T-helper 2 cell (primary cell): Measurements from ENCODE around the gene VWA8.
"Not testable (repeated sequence)": the region's sequence is repeated elsewhere in the genome, so short reads cannot be mapped to it uniquely, and the experiment has no call there.

Experiments
- DNase-seq, 5 experiments: peaks; one replicate each; pipeline versions ENCODE4 v3.0.0 to v3.0.0-alpha.2; 2012 to 2022

Gene VWA8

DNA sequence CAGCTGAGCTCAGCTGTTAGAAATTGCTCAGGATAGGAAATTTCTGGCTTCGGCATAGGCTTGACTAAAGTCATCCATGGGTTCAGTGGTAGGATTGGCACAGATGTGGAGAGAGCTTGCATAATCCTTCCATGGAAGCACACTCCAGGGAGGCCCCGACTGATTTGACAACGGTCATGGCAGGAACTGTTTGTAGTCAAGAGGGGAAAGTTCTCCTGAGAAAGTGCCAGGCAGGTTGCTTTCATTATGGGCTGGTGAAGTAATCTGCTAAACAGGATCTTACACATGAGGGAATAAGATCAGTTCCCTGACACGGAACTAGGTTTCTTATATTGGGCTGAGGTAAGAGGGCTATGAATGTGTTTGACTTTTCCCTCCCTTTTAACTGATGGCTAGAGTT is 383.5 kb downstream of the VWA8 start:
- DNase-seq = no peak

DNA sequence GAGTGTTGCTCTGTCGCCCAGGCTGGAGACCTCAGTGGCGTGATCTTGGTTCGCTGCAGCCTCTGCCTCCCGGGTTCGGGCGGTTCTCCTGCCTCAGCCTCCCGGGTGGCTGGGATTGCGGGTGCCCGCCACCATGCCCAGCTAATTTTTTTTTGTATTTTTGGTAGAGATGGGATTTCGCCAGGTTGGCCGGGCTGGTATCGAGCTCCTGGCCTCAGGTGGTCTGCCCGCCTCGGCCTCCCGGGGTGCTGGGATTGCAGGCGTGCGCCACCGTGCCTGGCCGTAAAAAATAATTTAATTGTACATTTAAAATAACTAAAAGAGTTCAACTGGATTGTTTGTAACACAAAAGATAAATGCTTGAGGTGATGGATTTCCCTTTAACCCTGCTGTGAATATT is 387.3 kb downstream of the VWA8 start:
- DNase-seq = not testable (repeated sequence)

DNA sequence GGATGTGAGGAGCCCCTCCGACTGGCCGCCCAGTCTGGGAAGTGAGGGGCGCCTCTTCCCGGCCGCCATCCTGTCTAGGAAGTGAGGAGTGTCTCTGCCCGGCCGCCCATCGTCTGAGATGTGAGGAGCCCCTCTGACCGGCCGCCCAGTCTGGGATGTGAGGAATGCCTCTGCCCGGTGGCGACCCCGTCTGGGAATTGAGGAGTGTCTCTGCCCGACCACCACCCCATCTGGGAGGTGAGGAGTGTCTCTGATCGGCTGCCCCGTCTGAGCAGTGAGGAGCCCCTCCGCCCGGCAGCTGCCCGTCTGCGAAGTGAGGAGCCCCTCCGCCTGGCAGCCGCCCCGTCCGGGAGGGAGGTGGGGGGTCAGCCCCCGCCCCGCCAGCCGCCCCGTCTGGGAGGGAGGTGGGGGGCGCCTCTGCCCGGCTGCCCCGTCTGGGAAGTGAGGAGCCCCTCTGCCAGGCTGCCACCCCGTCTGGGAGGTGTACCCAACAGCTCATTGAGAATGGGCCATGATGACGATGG is 389.0 kb downstream of the VWA8 start:
- DNase-seq = not testable (repeated sequence)

DNA sequence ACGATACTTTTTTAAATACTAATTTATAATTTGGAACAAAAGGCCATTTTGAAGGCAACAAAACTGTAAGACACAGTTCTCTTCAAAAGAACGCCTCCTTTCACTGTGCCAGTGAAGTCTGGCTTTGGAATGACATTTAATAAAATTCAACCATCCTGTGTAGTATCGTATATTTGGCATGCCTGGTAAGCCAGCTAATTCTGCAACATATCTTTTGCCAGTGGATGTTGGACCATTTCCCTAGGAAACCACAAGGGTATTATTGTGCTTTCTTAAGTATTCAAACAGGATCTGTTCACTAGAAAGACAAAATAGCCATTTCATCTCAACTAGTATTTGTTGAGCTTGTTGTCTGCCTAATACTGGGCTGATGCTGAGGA is 391.9 kb downstream of the VWA8 start:
- no peak for DNase-seq

DNA sequence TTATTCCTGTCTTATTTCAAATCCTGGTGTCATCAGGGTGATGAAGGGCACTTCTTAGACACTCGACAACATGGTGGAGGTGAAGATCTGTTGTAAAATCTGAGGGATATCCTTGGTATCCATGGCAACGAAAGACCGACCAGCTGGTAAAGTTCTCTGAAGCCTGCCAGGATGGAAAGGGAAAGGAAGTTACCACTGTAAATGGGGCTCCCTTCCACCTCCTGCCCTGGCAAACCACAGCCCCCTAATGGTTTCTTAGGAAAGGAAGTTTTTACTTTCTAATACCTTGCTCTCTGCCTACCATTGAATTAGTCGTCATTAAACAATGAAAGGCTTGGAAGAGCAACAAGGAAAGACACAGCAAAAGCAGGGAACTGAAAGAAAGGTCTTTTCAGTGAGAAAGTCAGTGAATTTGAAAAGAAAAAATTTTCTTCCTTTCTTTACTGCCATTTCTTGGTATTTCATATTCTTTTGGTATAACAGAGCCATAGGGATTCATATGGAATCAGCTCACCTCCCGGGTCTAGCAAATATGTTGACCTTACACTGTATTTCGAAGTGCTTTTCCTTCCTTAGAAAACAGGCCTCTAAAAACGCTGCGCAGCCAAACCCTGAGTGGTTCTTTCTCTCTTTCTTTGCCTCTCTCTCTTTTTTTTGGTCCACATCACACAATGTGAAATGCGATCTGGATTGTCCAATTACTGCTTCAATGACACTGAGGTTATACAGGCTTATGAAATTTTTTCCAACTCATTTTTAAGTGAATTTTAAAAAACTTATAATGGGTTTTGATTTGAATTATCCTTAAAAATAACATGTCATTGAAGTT is 392.6 kb downstream of the VWA8 start:
- DNase-seq = no peak

DNA sequence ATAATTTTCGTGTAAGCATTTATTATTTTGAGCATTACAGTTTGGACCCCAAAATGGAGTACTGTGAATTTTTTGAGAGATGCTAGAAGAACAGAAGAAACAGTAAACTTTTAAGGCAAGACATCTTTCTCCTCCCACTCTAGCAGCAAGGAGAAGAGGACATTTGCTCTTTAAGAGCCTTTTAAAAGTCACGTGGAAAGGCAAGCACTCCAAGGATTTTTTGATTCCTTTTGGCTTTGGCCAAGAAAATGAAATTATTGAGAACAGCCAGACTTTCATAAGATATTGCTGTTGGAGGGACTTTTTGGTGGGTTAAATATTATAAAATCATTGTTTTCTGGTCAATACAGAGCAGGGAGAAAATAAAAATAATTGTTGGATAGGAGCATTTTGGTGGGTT is 393.5 kb downstream of the VWA8 start:
- DNase-seq = no peak

DNA sequence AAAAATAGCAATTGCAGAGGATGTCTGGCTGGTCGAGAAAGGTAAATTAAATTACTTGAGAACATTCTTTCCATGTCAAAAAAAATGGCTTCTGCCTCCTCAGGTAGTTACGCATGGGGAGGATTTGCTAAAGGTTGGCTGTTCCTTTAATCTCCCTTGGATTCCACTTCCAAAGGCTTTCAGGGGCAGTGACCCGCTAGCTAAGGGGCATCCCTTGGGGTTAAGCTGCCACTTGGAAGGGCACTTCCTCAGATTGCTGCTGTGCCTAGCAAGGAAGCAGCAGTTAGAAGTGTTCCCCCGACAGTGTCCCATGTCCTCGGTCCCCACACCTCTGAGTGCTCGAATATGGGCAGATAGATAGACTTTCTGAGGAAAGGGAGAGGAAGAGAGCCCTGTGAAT is 395.1 kb downstream of the VWA8 start:
- no peak for DNase-seq

DNA sequence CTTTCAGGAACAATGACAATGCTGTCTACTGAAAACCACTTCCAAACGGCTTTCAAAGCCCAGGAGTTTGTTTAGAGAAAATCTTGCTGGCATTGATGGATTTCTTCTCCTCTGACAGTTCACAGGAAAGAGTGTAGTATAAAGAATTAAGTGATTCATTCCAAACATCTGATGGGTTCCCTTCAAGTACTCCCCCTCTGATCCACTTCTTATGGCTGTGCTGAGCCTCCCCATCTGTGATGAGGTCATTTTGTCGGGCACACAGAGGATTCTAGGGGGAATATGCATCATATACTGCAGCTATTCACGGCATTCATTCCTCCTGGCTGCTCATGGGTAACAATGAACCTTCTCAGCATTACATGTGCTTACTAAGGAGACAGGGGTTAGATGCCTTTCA is 395.7 kb downstream of the VWA8 start:
- no peak for DNase-seq

DNA sequence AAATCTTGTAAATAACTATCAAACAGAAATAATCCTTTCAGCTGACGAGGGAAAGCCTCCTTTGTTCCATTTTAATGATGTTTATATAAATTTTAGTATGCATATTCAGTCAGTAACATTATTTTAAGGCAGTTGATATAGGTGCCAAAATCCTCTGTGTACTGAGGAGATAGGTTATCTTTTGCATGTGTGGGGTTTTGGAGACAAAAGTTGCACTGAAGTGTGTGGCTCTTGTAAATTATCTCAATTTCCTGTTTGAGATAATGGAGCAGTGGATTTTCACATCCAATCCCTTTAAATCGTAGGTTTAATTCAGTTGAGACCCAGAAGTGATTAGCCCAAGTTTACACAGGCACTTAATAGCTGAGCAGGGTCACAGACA is 396.9 kb downstream of the VWA8 start:
- no peak for DNase-seq

DNA sequence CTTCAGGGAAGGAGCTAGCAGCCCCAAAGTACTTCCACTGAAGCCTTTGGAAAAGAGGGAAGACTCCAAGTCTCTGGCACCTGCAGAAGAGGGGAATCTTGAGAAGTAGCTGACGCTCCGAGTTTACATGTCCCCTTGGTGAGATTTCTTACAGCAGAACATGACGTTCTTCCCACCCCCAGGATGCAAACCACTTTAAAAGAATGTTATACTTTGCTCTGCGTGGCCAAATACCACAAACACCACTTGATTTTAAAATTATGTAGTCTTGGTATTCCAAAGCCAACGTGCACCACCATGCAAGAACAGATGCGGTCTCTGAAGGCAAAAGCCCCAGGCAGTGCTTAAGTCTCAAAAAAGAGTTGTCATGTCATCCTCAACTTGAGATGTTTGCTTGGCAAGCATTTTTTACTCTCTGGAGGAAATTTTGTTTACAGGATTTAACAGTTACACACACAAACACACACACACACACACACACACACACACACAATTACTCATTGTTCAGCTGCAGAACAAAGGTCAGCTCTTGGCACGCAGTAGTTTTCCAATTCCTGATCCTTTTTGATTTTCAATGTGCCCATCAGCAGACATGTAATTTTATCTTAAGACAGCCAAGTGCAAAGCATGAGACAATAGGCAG is 397.4 kb downstream of the VWA8 start:
- DNase-seq = no peak

DNA sequence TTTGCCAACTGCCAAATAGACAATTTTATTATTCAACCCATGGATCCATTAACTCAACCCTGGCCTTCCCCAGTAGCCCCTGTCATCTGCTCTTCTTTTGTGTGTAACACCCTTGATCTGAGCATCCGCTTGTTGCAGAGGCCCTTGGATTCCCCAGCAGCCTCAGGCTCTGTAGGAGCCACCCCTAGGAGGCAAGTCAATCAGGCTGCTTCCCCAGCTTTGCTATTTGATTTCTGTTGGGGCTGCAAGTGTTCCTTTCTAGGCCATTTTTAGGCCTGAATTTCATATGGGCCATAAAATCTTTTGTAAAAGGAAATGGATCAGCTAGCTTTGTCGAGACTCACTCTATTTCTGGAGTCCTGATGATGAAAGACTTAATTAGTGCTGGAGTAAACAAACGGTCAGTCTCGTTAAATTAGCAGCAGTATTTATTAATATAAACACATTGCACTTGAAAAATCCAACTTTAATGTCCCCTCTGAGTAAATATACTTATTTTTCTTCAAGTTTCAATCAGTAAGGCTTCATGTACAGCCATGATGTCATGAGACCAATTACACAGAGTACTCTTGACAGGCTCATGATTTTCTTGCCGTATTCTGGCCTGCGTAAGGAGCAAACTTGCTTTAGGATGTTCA is 398.2 kb downstream of the VWA8 start:
- no peak for DNase-seq

DNA sequence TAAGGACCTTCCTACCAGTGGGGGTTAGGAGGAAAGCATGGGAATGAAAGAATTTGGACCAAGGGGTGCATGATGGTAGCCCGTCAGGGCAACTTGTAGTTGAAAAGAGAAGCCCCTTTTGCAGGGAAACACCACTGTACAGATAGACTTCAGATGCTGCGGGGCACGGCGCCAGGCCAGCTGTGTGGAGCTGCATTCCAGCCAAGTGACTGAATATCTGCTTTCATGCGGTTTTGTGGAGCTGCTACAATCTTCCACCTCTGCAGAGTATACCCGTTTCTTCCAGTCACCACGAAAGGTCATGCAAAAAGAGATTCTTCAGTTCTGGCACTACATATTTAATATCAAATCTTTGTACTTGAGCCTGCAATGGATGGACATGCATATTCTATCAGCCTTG is 398.8 kb downstream of the VWA8 start:
- DNase-seq = no peak

DNA sequence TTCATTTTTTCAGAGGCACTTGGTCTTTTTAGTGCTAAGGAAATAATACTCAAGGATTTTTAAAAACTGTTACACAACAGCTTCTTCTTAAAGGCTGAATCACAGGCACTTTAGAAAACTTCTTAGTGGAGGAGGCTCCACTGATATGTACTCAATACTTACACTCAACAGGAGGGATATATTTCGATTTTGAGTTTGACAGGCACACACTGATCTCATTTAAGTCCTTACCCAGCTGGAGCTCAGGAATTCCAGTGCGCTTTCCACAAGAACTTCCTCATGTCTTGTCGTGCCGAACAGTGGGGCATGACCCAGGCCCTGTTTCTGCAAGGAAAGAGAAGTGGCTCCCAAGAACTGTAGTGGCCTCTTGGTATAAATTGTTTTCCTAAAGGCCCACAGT is 399.7 kb downstream of the VWA8 start:
- DNase-seq = no peak

DNA sequence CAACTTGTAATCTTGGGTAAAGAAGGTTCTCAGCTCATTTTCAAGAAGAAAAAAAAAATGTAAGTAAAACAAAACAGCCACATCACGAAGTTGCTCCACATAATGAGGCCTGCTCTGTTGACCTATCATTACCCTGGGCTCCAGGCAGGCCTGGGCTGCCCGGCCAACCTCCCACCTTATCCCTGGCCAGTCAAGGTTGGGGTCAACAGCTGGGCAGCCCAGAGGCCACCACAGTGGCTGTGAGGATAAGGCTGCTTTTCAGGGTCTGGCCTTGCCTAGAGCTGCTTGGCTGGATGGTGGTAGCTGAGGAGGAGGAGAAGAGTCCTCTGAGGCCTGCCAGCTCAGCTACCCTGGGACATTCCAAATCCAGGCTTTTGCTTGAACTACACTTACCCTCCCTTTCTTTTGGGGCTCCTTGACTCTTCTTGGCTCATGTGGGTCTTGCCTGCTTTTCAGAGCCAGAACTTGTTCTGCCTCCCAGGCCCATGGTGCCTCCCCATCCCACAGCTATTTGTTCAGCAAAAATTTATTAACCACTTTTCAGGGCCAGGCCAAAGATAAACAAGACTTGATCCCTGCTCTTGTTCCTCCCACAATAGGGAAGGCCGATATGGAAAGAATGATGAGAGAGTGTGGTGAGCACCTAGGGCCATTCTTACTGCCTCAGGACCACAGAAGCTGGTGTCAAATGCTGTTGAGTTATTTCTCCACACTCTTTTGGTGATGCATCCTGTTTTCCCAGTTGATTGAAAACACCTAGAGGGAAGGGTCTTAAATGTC is 401.9 kb downstream of the VWA8 start:
- DNase-seq = no peak

DNA sequence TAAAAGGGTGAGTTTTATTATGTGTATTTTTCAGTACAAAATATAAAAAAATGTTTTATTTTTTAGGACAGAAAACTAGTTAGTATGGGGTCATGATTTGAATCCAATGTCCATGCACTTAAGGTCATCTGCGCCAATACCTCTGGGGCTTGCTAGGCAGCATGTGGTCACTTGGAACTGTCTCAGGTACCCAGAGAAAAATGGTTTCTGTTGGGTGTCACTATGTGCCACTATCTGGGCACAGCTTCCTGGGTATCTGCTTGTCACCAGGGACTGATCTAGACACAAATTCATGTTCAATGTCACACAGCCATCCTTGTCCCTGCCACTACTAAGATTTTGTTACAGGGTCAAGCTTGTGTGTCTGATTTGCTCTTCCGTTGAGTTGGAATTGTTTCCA is 403.2 kb downstream of the VWA8 start:
- DNase-seq = no peak

DNA sequence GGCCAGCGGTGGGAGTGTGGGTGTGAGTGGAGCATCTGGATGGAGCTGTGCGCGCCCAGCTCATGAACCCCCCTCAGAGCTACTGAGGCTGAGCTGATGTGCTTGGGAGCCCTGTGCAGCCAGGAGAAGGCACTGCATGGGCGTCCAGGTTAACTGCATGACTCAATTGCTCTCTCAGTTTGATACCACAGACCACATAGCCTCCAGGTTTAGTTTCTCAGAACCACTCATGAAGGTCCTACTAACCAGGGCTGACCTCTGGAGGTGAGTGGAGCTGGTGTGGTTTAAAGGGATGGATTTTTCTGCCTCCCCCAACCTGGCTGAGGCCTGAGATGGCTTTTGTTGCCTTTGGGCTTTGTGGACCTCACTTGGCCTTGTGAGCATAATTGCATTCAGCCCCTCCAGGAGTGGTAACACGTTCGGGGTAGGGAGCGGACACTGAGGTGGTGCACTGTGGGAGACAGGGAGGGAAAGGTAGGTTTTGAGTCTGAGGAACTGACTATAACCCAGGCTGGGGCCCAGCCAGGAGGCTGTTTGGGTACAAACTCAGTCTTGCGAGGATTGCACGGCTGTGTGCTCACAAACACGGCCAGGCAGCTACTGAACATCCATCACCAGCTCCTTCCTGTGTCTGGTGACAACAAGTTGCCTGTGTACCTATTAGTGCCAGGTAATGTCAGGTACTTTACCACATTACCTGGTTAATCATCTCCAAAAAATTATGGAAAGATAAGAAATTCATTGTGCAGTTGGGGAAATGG is 406.1 kb downstream of the VWA8 start:
- DNase-seq = peak in 1 of 5 experiments; percentile 81

DNA sequence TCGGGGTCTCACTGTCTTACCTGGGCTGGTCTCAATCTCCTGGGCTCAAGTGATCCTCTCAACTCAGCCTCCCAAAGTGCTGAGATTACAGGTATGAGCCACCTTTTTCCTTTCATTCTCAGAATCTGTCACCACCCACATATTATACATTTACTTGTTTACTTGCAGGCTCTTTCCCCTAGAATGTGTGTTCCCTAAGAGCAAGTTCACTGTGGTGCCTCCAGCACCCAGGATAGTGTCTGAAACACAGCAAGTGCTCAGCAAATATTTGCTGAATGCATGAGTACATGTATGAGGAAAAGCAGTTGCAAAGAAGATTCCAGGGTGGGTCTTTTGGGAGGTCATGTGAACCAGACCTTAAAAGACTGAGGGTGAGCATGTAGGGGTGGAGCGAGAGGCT is 406.7 kb downstream of the VWA8 start:
- DNase-seq = peak in 1 of 5 experiments; percentile 27

DNA sequence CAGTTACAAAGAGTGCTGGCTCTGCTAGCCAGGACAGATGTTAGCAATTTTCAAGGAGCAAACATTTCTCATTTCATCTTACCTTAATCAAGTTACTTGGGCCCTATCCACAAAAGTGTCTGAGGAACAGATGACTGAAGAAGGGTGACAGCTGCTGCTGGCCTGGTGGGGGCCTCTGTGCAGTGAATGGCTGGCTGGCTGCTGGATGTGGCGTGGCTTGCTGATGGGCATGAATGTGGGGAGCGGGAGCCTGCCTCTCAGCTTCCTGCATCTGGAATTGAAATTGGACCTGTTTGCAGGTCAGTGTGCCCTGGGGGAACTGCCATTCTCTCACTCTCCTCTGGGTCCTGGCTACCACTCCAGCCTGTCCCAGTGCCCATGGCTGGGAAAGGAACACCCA is 408.9 kb downstream of the VWA8 start:
- no peak for DNase-seq

DNA sequence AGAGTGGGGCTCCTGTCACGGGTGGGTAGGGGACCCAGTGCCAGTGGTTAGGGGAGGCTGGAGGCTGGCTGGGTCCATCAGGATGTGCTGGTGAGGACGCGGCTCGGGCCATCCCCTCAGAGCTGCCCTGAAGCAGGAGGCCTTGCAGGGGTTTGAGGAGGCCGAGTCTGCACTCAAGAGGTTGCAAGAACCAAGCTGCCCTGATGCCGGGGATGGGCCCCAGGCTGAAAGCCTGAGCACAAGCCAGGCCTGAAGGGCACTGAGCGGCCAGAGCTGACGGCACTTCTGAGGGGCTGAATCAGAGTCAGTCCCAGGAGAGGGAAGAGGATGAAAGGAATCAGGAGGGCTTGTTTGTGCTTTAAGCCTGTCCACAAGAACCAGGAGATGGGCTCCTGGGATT is 410.6 kb downstream of the VWA8 start:
- DNase-seq = no peak

DNA sequence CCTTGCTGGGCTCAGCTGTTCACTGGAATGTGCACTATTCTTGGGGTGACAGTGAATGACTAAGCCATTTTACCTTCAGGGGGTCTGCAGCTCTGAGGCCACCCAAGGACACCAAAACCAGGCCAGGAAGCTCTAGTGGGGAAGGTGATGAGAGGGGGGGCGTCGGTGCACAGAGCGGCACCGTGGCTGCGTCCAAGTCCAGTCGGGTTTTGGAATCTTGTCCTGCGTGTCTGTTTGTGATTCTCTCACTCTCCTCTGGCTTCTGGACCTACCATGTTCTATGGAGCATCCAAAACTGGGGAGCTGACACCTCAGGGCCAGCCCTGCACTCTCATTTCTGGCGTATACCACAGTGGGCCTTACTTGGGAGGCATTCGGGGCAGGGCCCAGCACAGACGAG is 411.4 kb downstream of the VWA8 start:
- no peak for DNase-seq

DNA sequence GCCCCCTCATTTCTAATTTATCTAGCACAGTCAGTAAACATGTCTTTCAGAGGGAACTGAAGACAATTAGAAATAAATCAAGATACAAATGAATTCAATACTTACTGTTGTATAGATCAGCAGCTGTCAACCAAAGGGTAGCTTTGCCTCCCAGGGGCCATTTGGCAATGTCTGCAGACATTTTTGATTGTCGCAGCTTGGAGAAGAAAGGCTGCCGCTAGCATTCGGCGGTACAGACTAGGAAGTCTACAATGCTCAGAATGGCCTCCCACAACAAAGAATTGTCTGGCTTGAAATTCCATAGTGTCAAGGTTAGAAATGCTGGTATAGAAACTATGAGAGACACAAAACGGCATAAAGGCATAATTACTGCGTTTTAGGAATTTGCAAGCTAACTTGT is 412.0 kb downstream of the VWA8 start:
- DNase-seq = no peak

DNA sequence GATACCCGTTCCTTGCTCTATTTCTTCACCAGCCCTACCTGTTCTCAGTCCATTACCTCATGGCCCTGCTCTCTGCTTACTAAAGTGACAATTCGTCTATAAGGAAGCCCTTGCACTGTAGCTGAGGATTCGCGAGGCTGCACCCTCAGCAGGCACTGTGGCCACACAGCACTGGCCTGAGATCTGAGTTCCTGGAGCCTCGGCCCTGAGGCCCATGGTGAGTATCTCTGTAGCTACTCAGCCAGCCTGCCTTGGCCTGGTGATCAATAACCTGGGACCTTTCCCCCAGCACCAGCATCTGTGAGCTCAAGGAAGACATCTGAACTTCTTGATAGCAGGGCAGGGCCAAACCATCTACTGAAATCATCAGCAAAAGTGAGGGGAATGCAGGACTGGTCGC is 412.9 kb downstream of the VWA8 start:
- no peak for DNase-seq
